ENCODE measurements around the gene ELAVL4.

DNA sequence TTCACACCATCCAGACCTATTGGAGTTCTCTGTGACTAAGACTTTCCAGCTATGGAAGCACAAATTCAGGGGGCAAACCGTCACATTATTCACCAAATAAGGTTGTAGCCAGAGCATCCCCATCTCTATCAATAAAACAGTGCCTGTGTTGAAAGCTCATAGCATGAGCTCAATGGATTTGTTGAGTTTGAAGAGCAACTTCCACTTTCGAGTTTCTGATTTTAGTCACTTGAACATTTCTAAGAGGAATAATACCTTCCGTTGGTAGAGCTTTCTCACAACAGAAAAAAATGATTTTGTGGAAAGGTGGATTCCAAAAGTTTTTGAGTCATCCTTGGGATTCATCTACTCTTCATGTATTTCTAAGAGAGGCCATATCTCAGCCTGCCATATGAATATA is 13.0 kb upstream of the ELAVL4 start:
- TF ChIP-seq, protein P1, sequence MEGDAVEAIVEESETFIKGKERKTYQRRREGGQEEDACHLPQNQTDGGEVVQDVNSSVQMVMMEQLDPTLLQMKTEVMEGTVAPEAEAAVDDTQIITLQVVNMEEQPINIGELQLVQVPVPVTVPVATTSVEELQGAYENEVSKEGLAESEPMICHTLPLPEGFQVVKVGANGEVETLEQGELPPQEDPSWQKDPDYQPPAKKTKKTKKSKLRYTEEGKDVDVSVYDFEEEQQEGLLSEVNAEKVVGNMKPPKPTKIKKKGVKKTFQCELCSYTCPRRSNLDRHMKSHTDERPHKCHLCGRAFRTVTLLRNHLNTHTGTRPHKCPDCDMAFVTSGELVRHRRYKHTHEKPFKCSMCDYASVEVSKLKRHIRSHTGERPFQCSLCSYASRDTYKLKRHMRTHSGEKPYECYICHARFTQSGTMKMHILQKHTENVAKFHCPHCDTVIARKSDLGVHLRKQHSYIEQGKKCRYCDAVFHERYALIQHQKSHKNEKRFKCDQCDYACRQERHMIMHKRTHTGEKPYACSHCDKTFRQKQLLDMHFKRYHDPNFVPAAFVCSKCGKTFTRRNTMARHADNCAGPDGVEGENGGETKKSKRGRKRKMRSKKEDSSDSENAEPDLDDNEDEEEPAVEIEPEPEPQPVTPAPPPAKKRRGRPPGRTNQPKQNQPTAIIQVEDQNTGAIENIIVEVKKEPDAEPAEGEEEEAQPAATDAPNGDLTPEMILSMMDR (IDR thresholded peaks at IDR 0.05) = no peak
- no peak for TF ChIP-seq POLR2A (IDR thresholded peaks at IDR 0.05)
